ENCODE data around the gene SHQ1.

DNA sequence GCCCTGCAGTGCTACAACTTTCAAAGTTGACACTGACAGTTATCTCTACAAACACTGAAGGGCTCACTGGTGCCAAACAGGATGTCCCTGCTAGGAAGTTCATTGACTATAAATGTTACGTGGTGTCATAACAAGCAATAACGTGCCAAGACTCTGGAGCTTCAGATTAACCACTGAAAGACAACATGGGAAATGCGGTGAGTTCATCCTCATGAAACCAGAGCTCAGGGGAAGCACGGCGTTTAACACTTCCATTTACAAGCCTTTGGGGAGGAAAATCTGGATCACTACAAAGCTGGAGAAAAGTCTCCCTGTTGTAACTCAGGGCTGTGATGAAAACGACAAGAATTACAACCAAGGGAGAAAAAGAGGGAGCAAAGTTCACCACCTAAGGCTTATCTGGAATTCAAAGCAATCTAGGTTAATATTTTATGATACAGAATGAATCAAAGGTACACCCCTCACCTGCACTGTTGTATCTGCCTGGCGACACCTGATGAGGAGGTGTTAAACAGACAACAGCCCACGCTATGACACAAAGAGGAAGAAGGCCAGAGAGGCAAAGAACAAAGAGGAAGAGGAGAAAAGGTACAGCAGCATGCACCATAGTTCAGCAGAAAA, 27.0 kb downstream of the SHQ1 start:
- TF ChIP-seq POLR2A (IDR thresholded peaks at IDR 0.05): no peak
- TF ChIP-seq, protein P1, sequence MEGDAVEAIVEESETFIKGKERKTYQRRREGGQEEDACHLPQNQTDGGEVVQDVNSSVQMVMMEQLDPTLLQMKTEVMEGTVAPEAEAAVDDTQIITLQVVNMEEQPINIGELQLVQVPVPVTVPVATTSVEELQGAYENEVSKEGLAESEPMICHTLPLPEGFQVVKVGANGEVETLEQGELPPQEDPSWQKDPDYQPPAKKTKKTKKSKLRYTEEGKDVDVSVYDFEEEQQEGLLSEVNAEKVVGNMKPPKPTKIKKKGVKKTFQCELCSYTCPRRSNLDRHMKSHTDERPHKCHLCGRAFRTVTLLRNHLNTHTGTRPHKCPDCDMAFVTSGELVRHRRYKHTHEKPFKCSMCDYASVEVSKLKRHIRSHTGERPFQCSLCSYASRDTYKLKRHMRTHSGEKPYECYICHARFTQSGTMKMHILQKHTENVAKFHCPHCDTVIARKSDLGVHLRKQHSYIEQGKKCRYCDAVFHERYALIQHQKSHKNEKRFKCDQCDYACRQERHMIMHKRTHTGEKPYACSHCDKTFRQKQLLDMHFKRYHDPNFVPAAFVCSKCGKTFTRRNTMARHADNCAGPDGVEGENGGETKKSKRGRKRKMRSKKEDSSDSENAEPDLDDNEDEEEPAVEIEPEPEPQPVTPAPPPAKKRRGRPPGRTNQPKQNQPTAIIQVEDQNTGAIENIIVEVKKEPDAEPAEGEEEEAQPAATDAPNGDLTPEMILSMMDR (IDR thresholded peaks at IDR 0.05): no peak

Data from heart left ventricle (tissue), 13 donors.